Measurements from ENCODE around the gene ELANE.
"Not testable (repeated sequence)": the region's sequence is repeated elsewhere in the genome, so short reads cannot be mapped to it uniquely, and the experiment has no call there.

Gene ELANE

GRCh38 chr19:876780-877314 is 24.7 kb downstream of the ELANE start:
- Histone ChIP-seq H3K9ac (ENCODE audit: low read depth, low read length) (no peak overlapping the region), H3K27me3 (ENCODE audit: control insufficient read depth, insufficient read depth, low read length) (no peaks in the 10 kb centered on the region), H3K27ac (ENCODE audit: low read depth, low read length) (no peak overlapping the region), H3K9me3 (ENCODE audit: control insufficient read depth, insufficient read depth, low read length) (no peaks in the 10 kb centered on the region), H3K4me3 (ENCODE audit: low read depth, low read length) (no peak overlapping the region), H3K36me3 (ENCODE audit: control insufficient read depth, insufficient read depth, low read length) (peaks cover 37% of the 10 kb centered on the region), H3K4me1 (ENCODE audit: control insufficient read depth, insufficient read depth, low read length) (no peaks in the 10 kb centered on the region)

DNA sequence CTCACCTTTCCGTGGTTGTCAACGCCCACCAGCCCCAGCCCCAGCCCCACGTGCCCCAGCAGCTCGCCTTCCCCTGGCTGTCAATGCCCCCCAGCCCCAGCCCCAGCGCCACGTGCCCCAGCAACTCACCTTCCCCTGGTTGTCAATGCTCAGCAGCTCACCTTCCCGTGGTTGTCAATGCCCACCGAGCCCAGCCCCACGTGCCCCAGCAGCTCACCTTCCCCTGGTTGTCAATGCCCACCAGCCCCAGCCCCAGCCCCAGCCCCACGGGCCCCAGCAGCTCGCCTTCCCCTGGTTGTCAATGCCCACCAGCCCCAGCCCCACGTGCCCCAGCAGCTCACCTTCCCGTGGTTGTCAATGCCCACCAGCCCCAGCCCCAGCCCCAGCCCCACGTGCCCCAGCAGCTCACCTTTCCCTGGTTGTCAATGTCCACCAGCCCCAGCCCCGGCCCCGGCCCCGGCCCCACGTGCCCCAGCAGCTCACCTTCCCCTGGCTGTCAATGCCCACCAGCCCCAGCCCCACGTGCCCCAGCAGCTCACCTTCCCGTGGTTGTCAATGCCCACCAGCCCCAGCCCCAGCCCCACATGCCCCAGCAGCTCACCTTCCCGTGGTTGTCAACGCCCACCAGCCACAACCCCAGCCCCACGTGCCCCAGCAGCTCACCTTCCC is 26.0 kb downstream of the ELANE start:
- not testable (repeated sequence) for H3K27ac ChIP-seq (ENCODE audit: low read depth, low read length); H3K27me3 ChIP-seq (ENCODE audit: control insufficient read depth, insufficient read depth, low read length); H3K9ac ChIP-seq (ENCODE audit: low read depth, low read length); H3K4me1 ChIP-seq (ENCODE audit: control insufficient read depth, insufficient read depth, low read length); H3K4me3 ChIP-seq (ENCODE audit: low read depth, low read length); H3K9me3 ChIP-seq (ENCODE audit: control insufficient read depth, insufficient read depth, low read length)
- H3K36me3 ChIP-seq (ENCODE audit: control insufficient read depth, insufficient read depth, low read length), result peaks cover 46% of the 10 kb centered on the region

GRCh38 chr19:878751-879561 is 26.9 kb downstream of the ELANE start:
- not testable (repeated sequence) for H3K27me3 ChIP-seq (ENCODE audit: control insufficient read depth, insufficient read depth, low read length); H3K4me3 ChIP-seq (ENCODE audit: low read depth, low read length); H3K9ac ChIP-seq (ENCODE audit: low read depth, low read length); H3K27ac ChIP-seq (ENCODE audit: low read depth, low read length); H3K9me3 ChIP-seq (ENCODE audit: control insufficient read depth, insufficient read depth, low read length); H3K4me1 ChIP-seq (ENCODE audit: control insufficient read depth, insufficient read depth, low read length)
- H3K36me3 ChIP-seq (ENCODE audit: control insufficient read depth, insufficient read depth, low read length), result peaks cover 50% of the 10 kb centered on the region

GRCh38 chr19:879711-880438 is 27.8 kb downstream of the ELANE start:
- Histone ChIP-seq H3K9me3 (ENCODE audit: control insufficient read depth, insufficient read depth, low read length) (no peaks in the 10 kb centered on the region), H3K27me3 (ENCODE audit: control insufficient read depth, insufficient read depth, low read length) (no peaks in the 10 kb centered on the region), H3K27ac (ENCODE audit: low read depth, low read length) (no peak overlapping the region), H3K9ac (ENCODE audit: low read depth, low read length) (no peak overlapping the region), H3K36me3 (ENCODE audit: control insufficient read depth, insufficient read depth, low read length) (peaks cover 51% of the 10 kb centered on the region), H3K4me1 (ENCODE audit: control insufficient read depth, insufficient read depth, low read length) (no peaks in the 10 kb centered on the region), H3K4me3 (ENCODE audit: low read depth, low read length) (no peak overlapping the region)

- no peak overlapping the region for H3K27ac ChIP-seq (ENCODE audit: low read depth, low read length)
- H3K4me3 ChIP-seq (ENCODE audit: low read depth, low read length), result no peak overlapping the region
- peaks cover 49% of the 10 kb centered on the region for H3K36me3 ChIP-seq (ENCODE audit: control insufficient read depth, insufficient read depth, low read length)
- no peaks in the 10 kb centered on the region for H3K9me3 ChIP-seq (ENCODE audit: control insufficient read depth, insufficient read depth, low read length)
- H3K27me3 ChIP-seq (ENCODE audit: control insufficient read depth, insufficient read depth, low read length), result no peaks in the 10 kb centered on the region
- no peak overlapping the region for H3K9ac ChIP-seq (ENCODE audit: low read depth, low read length)
- H3K4me1 ChIP-seq (ENCODE audit: control insufficient read depth, insufficient read depth, low read length), result no peaks in the 10 kb centered on the region
Observed at GRCh38 chr19:881385-882071, 29.4 kb downstream of the ELANE start.

DNA sequence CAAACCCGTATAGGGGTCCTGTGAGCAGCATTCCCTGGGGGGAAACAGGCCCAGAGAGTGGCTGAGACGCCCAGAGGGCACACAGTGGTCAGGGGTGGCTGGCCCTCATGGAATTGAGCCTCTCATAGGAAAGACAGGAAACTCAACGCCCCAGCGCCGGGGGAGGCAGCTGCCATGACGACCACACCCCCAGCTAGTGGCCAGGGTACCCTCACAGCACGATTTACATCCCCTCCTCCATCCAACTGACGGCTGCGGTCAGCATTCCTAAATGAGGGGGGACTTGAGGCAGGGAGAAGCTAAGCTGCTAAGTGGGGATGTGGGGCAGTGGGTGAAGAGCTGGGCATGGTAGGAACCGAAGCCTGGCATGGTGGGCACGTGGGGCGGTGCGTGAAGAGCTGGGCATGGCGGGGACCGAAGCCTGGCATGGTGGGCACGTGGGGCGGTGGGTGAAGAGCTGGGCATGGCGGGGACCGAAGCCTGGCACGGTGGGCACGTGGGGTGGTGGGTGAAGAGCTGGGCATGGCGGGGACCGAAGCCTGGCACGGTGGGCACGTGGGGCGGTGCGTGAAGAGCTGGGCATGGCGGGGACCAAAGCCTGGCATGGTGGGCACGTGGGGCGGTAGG is 30.9 kb downstream of the ELANE start:
- Histone ChIP-seq H3K4me3 (ENCODE audit: low read depth, low read length) (no peak overlapping the region), H3K4me1 (ENCODE audit: control insufficient read depth, insufficient read depth, low read length) (no peaks in the 10 kb centered on the region), H3K9ac (ENCODE audit: low read depth, low read length) (no peak overlapping the region), H3K36me3 (ENCODE audit: control insufficient read depth, insufficient read depth, low read length) (peaks cover 48% of the 10 kb centered on the region), H3K27me3 (ENCODE audit: control insufficient read depth, insufficient read depth, low read length) (no peaks in the 10 kb centered on the region), H3K27ac (ENCODE audit: low read depth, low read length) (no peak overlapping the region), H3K9me3 (ENCODE audit: control insufficient read depth, insufficient read depth, low read length) (no peaks in the 10 kb centered on the region)

- Histone ChIP-seq H3K9me3 (ENCODE audit: control insufficient read depth, insufficient read depth, low read length) (no peaks in the 10 kb centered on the region), H3K4me3 (ENCODE audit: low read depth, low read length) (no peak overlapping the region), H3K9ac (ENCODE audit: low read depth, low read length) (no peak overlapping the region), H3K27ac (ENCODE audit: low read depth, low read length) (no peak overlapping the region), H3K36me3 (ENCODE audit: control insufficient read depth, insufficient read depth, low read length) (peaks cover 52% of the 10 kb centered on the region), H3K27me3 (ENCODE audit: control insufficient read depth, insufficient read depth, low read length) (no peaks in the 10 kb centered on the region), H3K4me1 (ENCODE audit: control insufficient read depth, insufficient read depth, low read length) (no peaks in the 10 kb centered on the region)
Observed at GRCh38 chr19:883661-884211, 31.6 kb downstream of the ELANE start.

DNA sequence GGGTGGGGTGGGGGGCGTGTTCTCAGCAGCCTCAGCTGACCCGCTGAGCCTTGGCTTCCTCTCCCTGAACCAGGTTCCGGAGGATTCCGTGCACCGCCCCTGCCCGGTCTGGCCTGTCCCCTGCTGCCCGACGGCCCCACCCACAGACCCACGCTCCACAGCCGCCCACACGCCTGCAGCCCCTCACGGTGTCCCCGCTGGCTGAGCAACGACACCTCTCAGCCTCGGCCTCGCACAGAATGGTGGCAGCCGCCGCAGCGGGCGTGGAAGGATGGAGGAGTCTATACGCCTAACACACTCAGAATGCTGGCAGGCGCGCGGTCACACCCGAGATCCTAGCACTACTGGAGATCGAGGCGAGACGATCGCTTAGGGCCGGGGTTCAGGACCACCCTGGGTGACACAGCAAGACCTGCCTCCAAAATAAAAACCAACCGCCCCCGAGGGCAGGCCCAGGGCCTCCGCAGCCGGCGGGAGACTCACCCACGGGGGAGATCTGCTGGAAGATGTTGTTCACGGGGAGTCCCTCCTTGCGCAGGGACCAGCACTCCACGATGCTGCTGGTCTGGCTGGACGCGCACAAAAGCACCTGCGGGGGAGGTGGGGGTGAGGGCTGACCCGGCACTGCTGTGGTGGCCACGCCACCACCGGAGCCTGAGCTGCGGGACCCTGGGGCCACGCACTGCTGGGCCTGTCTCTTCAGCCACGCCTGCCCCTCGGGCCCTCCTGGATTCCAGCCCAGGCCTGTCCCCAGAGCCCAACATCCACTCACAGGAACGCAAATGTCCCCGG is 32.5 kb downstream of the ELANE start:
- H3K4me3 ChIP-seq (ENCODE audit: low read depth, low read length), result no peak overlapping the region
- H3K9ac ChIP-seq (ENCODE audit: low read depth, low read length), result no peak overlapping the region
- no peak overlapping the region for H3K27ac ChIP-seq (ENCODE audit: low read depth, low read length)
- H3K4me1 ChIP-seq (ENCODE audit: control insufficient read depth, insufficient read depth, low read length), result no peaks in the 10 kb centered on the region
- peaks cover 60% of the 10 kb centered on the region for H3K36me3 ChIP-seq (ENCODE audit: control insufficient read depth, insufficient read depth, low read length)
- H3K9me3 ChIP-seq (ENCODE audit: control insufficient read depth, insufficient read depth, low read length), result no peaks in the 10 kb centered on the region
- no peaks in the 10 kb centered on the region for H3K27me3 ChIP-seq (ENCODE audit: control insufficient read depth, insufficient read depth, low read length)

GRCh38 chr19:885536-886224 is 33.6 kb downstream of the ELANE start:
- no peak overlapping the region for H3K27ac ChIP-seq (ENCODE audit: low read depth, low read length)
- no peak overlapping the region for H3K9ac ChIP-seq (ENCODE audit: low read depth, low read length)
- H3K36me3 ChIP-seq (ENCODE audit: control insufficient read depth, insufficient read depth, low read length), result peaks cover 70% of the 10 kb centered on the region
- no peak overlapping the region for H3K4me3 ChIP-seq (ENCODE audit: low read depth, low read length)
- H3K4me1 ChIP-seq (ENCODE audit: control insufficient read depth, insufficient read depth, low read length), result no peaks in the 10 kb centered on the region
- H3K27me3 ChIP-seq (ENCODE audit: control insufficient read depth, insufficient read depth, low read length), result no peaks in the 10 kb centered on the region
- no peaks in the 10 kb centered on the region for H3K9me3 ChIP-seq (ENCODE audit: control insufficient read depth, insufficient read depth, low read length)
